ENCODE measurements around the gene IGSF21.

Gene IGSF21

DNA sequence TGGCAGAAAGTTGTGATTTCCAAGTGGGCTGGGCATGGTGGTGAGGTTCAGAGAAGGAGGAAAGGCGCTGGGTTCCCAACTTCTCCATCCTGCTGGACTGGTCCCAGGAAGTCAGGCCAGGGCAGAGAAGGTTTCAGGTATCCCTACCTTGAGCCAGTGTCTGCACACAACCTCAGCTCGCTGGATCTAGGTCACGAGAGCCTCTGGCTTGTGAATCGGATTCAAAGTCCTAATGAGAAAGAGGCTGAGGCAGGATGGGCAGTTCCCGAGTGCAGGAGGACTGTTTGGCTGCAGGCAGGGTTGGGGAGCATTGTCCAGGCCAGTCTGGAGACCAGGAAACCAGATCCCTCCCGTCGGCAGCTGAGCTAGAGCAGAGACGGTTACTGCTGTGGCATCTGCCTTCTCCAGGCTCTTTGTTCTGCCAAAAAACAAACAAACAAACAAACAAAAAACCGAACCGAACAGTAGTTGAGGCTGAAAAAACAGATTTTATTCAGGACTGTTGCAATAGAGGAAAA, 19.5 kb upstream of the IGSF21 start:
- no peaks in the 10 kb centered on the region for H3K36me3 ChIP-seq (ENCODE audit: insufficient read depth, insufficient read length, low read length)
- no peaks in the 10 kb centered on the region for H3K9me3 ChIP-seq (ENCODE audit: insufficient read depth, low read length)

DNA sequence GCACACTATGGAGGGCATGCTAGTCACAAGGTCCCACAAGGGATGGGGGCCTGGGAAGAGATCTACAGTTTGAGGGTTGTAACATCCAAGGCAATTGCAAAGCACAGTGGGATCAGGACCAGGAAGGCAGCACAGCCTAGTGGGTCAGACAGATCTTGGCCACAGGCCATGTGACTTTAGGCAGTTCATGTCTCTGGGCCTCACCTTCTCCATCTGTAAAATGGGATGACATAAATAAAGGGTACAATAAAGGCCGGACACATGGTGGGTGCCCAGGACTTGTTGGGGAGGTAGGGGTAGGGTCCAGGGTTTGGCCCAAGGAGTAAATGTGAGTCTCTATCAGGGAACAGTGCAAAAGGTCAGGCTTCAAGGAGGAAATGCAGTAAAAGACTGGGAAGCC, 18.1 kb upstream of the IGSF21 start:
- H3K4me1 ChIP-seq (ENCODE audit: insufficient read depth, insufficient read length) = peaks cover 8% of the 10 kb centered on the region
- no peak overlapping the region for H3K9ac ChIP-seq (ENCODE audit: insufficient read length, low read depth)
- H3K27me3 ChIP-seq (ENCODE audit: insufficient read depth, insufficient read length) = no peaks in the 10 kb centered on the region

More for the DNA sequence above, 19.5 kb upstream of the IGSF21 start:
- DNase-seq (ENCODE audit: low read depth, low spot score) = no peak
- Histone ChIP-seq H3K4me1 (ENCODE audit: insufficient read depth, insufficient read length) (peaks cover 8% of the 10 kb centered on the region), H3K27me3 (ENCODE audit: insufficient read depth, insufficient read length) (no peaks in the 10 kb centered on the region), H3K9ac (ENCODE audit: insufficient read length, low read depth) (no peak overlapping the region), H3K4me3 (ENCODE audit: insufficient read length, low read depth) (no peak overlapping the region)
- TF ChIP-seq SUZ12 (IDR thresholded peaks at IDR 0.05; ENCODE audit: extremely low read depth, insufficient read depth, insufficient read length) = no peak
- no peak for TF ChIP-seq YY1 (IDR thresholded peaks at IDR 0.05; ENCODE audit: insufficient read depth, insufficient read length)

DNA sequence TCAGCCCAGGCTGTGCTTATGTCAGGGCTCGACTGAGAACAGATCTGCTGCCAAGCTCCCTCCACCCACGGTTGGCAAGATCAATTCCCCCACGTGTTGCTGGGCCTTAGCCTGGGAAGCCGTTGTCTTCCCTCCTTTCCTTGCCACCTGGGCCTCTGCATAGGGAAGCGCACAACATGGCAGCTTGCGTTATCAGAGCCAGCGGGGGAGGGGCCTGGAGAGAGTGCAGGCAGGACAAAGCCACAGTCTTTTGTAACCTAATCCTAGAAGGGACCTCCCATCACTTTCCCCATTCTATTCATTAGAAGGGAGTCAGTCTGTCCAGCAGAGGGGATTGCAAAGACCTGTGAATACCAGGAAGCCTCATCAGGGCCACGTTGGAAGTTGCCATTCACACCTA, 17.0 kb upstream of the IGSF21 start:
- H3K9ac ChIP-seq (ENCODE audit: insufficient read length, low read depth) = no peak overlapping the region
- no peaks in the 10 kb centered on the region for H3K27me3 ChIP-seq (ENCODE audit: insufficient read depth, insufficient read length)
- no peak for DNase-seq (ENCODE audit: low read depth, low spot score)
- peaks cover 13% of the 10 kb centered on the region; the same call in 1 of the 2 replicates for H3K9me3 ChIP-seq (ENCODE audit: insufficient read depth, low read length)
- H3K4me1 ChIP-seq (ENCODE audit: insufficient read depth, insufficient read length) = peaks cover 8% of the 10 kb centered on the region
- no peaks in the 10 kb centered on the region for H3K36me3 ChIP-seq (ENCODE audit: insufficient read depth, insufficient read length, low read length)
- no peak overlapping the region for H3K4me3 ChIP-seq (ENCODE audit: insufficient read length, low read depth)
- TF ChIP-seq YY1 (IDR thresholded peaks at IDR 0.05; ENCODE audit: insufficient read depth, insufficient read length) = peak; percentile 15
- no peak for TF ChIP-seq ZNF274 (IDR thresholded peaks at IDR 0.05; ENCODE audit: low read depth, low read length)
- no peak for TF ChIP-seq SUZ12 (IDR thresholded peaks at IDR 0.05; ENCODE audit: extremely low read depth, insufficient read depth, insufficient read length)

More for the DNA sequence above, 18.1 kb upstream of the IGSF21 start:
- TF ChIP-seq ZNF274 (IDR thresholded peaks at IDR 0.05; ENCODE audit: low read depth, low read length) = no peak
- no peak for TF ChIP-seq YY1 (IDR thresholded peaks at IDR 0.05; ENCODE audit: insufficient read depth, insufficient read length)
- TF ChIP-seq SUZ12 (IDR thresholded peaks at IDR 0.05; ENCODE audit: extremely low read depth, insufficient read depth, insufficient read length) = no peak
- no peak overlapping the region for H3K4me3 ChIP-seq (ENCODE audit: insufficient read length, low read depth)
- H3K9me3 ChIP-seq (ENCODE audit: insufficient read depth, low read length) = peaks cover 5% of the 10 kb centered on the region; the same call in 1 of the 2 replicates
- no peaks in the 10 kb centered on the region for H3K36me3 ChIP-seq (ENCODE audit: insufficient read depth, insufficient read length, low read length)
- DNase-seq (ENCODE audit: low read depth, low spot score) = no peak

DNA sequence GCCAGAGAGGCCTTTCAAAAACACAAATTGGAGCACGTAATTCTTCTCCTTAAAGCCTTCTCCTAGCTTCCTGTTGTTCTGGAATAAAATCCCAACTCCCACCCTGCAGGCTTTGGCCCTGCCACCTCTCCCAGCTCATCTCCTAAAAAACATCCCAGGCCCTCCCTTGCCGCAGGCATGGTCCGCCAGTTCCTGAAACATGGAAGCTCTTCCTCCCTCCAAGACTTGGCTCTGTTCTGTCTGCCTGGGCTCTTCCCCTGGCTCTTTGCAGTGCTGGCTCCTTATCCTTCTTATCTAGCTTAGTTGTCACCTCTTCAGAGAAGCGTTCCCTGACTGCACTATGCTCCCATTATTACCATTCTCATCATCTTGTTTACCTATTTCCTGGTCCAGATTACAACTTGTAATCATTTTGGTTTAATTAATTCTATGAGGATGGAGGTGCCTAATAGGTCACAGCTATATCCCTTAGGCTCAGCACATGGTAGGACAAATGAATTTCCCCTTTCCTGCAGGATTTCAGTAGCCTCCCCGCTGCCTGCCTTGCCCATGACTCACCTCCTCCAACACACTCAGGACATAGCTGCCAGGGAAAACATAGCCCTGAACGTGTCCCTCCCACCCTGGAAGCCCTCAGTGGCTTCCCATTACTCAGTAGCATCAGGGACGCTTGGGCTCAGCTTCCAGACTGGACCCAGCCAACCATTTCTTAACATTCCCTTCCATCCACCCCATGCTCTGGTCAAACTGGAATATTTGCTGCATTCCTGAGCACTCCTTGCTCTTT, 15.7 kb upstream of the IGSF21 start:
- TF ChIP-seq YY1 (IDR thresholded peaks at IDR 0.05; ENCODE audit: insufficient read depth, insufficient read length) (no peak), SUZ12 (IDR thresholded peaks at IDR 0.05; ENCODE audit: extremely low read depth, insufficient read depth, insufficient read length) (no peak), ZNF274 (IDR thresholded peaks at IDR 0.05; ENCODE audit: low read depth, low read length) (no peak)
- Histone ChIP-seq H3K9ac (ENCODE audit: insufficient read length, low read depth) (no peak overlapping the region), H3K9me3 (ENCODE audit: insufficient read depth, low read length) (peaks cover 13% of the 10 kb centered on the region; the same call in 1 of the 2 replicates), H3K36me3 (ENCODE audit: insufficient read depth, insufficient read length, low read length) (no peaks in the 10 kb centered on the region), H3K27me3 (ENCODE audit: insufficient read depth, insufficient read length) (peaks cover 4% of the 10 kb centered on the region), H3K4me1 (ENCODE audit: insufficient read depth, insufficient read length) (peaks cover 8% of the 10 kb centered on the region), H3K4me3 (ENCODE audit: insufficient read length, low read depth) (no peak overlapping the region)
- DNase-seq (ENCODE audit: low read depth, low spot score) = no peak

DNA sequence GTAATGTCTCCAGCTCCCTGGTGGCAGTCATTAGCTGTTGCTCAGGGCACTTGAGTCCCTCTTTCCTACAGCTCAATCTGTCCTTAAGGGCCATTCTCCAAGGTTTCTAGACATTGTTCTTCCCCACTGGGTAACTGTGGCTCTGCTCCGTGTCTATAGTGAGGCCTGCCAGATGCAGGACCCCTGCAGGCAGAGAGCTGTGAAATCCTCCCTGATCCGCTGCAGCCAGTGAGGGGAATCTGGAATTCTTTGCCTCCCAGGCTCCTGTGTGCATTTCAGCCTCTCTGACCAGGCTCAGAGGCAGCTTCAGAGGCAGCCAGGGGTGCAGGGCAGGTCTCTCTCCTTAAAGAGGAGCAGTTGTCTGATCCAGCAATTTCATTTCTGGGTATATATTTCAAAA, 14.4 kb upstream of the IGSF21 start:
- Histone ChIP-seq H3K4me3 (ENCODE audit: insufficient read length, low read depth) (no peak overlapping the region), H3K9ac (ENCODE audit: insufficient read length, low read depth) (no peak overlapping the region), H3K27me3 (ENCODE audit: insufficient read depth, insufficient read length) (peaks cover 10% of the 10 kb centered on the region), H3K4me1 (ENCODE audit: insufficient read depth, insufficient read length) (peaks cover 8% of the 10 kb centered on the region), H3K9me3 (ENCODE audit: insufficient read depth, low read length) (peaks cover 13% of the 10 kb centered on the region; the same call in 1 of the 2 replicates), H3K36me3 (ENCODE audit: insufficient read depth, insufficient read length, low read length) (no peaks in the 10 kb centered on the region)
- TF ChIP-seq YY1 (IDR thresholded peaks at IDR 0.05; ENCODE audit: insufficient read depth, insufficient read length) = no peak
- TF ChIP-seq SUZ12 (IDR thresholded peaks at IDR 0.05; ENCODE audit: extremely low read depth, insufficient read depth, insufficient read length) = no peak
- no peak for TF ChIP-seq ZNF274 (IDR thresholded peaks at IDR 0.05; ENCODE audit: low read depth, low read length)
- DNase-seq (ENCODE audit: low read depth, low spot score) = no peak

DNA sequence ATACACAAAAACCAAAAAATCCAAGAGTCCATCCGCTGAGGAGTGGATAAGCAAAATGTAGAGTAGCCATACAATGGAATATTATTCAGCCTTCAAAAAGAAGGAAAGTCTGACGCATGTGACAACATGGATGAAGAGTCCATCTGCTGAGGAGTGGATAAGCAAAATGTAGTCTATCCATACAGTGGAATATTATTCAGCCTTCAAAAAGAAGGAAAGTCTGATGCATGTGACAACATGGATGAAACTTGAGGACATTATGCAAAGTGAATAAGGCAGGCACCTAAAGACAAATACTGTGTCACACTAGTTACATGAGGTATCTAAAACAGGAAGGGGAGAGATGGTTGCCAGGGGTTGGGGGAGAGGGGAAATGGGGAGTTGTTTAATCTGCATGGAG, 14.0 kb upstream of the IGSF21 start:
- Histone ChIP-seq H3K4me3 (ENCODE audit: insufficient read length, low read depth) (no peak overlapping the region), H3K27me3 (ENCODE audit: insufficient read depth, insufficient read length) (peaks cover 10% of the 10 kb centered on the region), H3K36me3 (ENCODE audit: insufficient read depth, insufficient read length, low read length) (no peaks in the 10 kb centered on the region), H3K9ac (ENCODE audit: insufficient read length, low read depth) (no peak overlapping the region), H3K9me3 (ENCODE audit: insufficient read depth, low read length) (peaks cover 13% of the 10 kb centered on the region; the same call in 1 of the 2 replicates), H3K4me1 (ENCODE audit: insufficient read depth, insufficient read length) (peaks cover 8% of the 10 kb centered on the region)
- TF ChIP-seq YY1 (IDR thresholded peaks at IDR 0.05; ENCODE audit: insufficient read depth, insufficient read length) = no peak
- no peak for TF ChIP-seq SUZ12 (IDR thresholded peaks at IDR 0.05; ENCODE audit: extremely low read depth, insufficient read depth, insufficient read length)
- no peak for TF ChIP-seq ZNF274 (IDR thresholded peaks at IDR 0.05; ENCODE audit: low read depth, low read length)
- DNase-seq (ENCODE audit: low read depth, low spot score) = no peak

DNA sequence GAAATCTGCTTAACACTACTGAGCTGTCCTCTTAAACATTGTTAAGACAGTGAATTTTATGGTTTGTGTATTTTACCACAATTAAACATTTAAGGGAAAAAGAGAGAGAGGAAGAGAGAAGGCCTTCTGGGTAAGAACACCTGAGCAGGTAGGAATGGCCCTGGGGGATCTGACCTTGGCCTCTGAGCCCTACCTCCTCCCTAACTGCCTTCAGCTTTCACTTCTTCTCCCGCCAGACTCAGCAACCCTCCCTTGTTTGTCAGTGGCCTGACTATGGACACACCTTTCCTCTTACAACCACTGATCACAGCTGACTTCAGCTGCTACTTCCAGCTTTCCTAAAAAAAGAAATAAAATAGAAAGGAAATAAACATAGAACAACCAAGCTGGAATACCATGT, 13.5 kb upstream of the IGSF21 start:
- no peak overlapping the region for H3K4me3 ChIP-seq (ENCODE audit: insufficient read length, low read depth)
- no peak for DNase-seq (ENCODE audit: low read depth, low spot score)
- no peak overlapping the region for H3K9ac ChIP-seq (ENCODE audit: insufficient read length, low read depth)
- peaks cover 13% of the 10 kb centered on the region; the same call in 1 of the 2 replicates for H3K9me3 ChIP-seq (ENCODE audit: insufficient read depth, low read length)
- no peaks in the 10 kb centered on the region for H3K36me3 ChIP-seq (ENCODE audit: insufficient read depth, insufficient read length, low read length)
- TF ChIP-seq SUZ12 (IDR thresholded peaks at IDR 0.05; ENCODE audit: extremely low read depth, insufficient read depth, insufficient read length) = no peak
- no peak for TF ChIP-seq ZNF274 (IDR thresholded peaks at IDR 0.05; ENCODE audit: low read depth, low read length)
- no peak for TF ChIP-seq YY1 (IDR thresholded peaks at IDR 0.05; ENCODE audit: insufficient read depth, insufficient read length)
- peaks cover 10% of the 10 kb centered on the region for H3K27me3 ChIP-seq (ENCODE audit: insufficient read depth, insufficient read length)
- peaks cover 8% of the 10 kb centered on the region for H3K4me1 ChIP-seq (ENCODE audit: insufficient read depth, insufficient read length)
